Esophagus muscularis mucosa (tissue), 4 donors: Measurements from ENCODE around the gene FFAR1.

ENCODE experiments used
- CTCF ChIP-seq, 3 experiments: fragments of 200-600 bp in 2 of 3; fragments of 450-650 bp in 1 of 3; sonication (generic) in 2 of 3; IDR thresholded peaks; one replicate each; pipeline ENCODE4 v1.5.1; 2017 to 2019; ENCODE audit warnings: antibody characterized with exemption in 3 of 3, mild to moderate bottlenecking in 2 of 3, moderate library complexity in 1 of 3
- EP300 ChIP-seq: sonication (generic); formaldehyde crosslinking; IDR thresholded peaks from one replicate; pipeline ENCODE4 v1.6.1; 2017; ENCODE audit warnings: antibody characterized with exemption
- POLR2A ChIP-seq: fragments of 450-650 bp; IDR thresholded peaks from one replicate; pipeline ENCODE4 v1.6.1; 2017; ENCODE audit warnings: antibody characterized with exemption, moderate library complexity, mild to moderate bottlenecking, low read depth
- POLR2AphosphoS5 ChIP-seq, 2 donors: sonication (generic); formaldehyde crosslinking; IDR thresholded peaks; one replicate each; pipeline ENCODE4 v1.6.1; 2017; ENCODE audit warnings: antibody characterized with exemption in 2 of 2

- no peak for TF ChIP-seq CTCF (IDR thresholded peaks at IDR 0.05)
- TF ChIP-seq POLR2A = no peak
- TF ChIP-seq POLR2AphosphoS5 (IDR thresholded peaks at IDR 0.05) = no peak
- no peak for TF ChIP-seq EP300
Measured at GRCh38 chr19:35378356-35378755, 30.7 kb downstream of the FFAR1 start.
